ENCODE results near the gene NPAS3.
A peak's percentile ranks its signal among the peaks of the same experiment; 100 is the strongest.

Gene NPAS3

DNA sequence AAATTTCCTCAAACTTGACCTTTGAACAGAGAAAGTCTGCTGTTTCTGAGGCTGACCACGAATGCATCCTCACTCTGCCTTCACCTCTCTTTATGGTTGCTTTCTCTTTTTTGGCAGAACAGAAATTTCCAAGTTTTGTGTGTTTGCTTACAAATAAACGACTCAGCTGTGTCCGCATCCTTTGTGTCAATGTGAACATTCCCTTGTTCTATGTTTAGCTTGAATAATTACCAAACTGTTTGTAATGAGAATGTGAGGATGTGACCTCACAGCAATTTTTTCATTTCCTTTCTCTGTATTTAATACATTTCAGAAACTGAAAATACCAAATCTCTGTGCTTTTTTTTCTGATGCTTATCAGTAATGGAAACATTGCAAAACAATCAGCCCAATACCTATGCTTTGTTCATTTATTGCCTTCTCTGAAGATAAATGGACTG, 601.3 kb downstream of the NPAS3 start:
- intact Hi-C loops (cut with DNase I): no loop called here
- no peak for DNase-seq

- intact Hi-C loops (cut with DNase I): no loop called here
- no peak for DNase-seq
Measured at GRCh38 chr14:33541171-33541570, 602.5 kb downstream of the NPAS3 start.

DNA sequence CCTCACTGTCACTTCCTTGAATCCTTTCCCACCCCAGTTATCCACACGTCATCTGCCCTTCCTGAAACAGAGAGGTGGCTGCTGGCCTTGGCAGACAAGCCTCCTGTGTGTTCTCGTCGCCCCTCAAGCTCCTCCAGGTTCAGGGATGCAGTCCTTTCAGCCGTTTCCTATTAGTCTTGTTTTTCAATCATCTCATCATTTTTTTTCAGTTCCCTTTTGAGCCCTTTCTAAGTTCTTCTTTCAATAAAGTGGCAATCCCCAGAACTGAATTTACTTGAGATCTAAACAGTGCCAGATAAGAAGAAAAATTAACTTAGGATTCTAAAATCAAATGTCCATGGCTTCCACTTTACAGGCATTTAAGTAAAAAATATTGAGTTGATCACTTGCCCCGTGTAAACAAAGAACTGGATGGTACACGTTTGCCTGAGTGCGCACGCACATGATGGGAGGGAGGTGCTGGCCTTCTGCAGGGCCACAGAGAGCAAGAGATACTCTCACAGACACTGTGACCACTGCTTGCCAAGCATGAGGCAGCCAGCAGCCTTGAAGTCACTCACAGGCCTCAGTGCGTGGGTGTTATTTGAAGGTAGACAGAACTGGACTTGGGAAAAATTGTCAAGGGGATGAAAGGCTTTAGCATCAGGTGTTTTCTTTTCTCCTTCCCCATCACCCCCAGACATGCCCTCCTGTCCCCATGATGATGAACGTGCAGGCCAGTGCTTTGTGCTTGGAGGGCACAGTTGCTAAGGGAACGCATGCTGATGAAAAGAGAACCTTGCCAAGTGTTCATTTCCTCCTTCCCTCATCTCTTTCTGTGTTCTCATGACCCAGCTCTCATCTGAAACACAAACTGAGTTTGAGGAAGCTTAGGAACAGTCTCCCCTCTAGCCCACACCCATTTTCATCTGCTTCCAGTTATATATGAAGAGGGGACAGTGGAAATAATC, 603.9 kb downstream of the NPAS3 start:
- intact Hi-C loops (cut with DNase I): no loop called here
- peak in 1 of 42 donors; percentile 41 for DNase-seq

DNA sequence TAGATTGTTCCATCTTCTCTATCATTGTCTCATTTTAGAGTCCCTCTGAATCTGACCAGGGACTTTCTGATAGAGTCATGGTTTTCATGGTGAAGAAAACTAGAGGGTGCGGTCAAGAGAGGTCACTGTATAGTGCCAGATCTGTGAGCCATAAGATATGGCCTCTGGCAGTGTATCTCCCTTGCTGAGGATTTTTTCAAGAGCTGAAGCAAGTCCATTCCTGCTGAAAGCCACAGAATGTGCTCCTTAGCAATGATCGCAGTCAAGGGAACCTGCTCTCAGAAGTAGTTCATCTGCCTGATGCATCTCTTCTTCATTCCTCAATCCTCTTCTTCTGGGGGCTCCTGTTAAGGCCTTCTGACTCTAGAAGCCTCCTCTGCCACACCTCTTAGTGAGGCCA, 607.0 kb downstream of the NPAS3 start:
- intact Hi-C loops (cut with DNase I): no loop called here
- DNase-seq: no peak

- no peak for DNase-seq
- intact Hi-C loops (cut with DNase I): no loop called here
Measured at GRCh38 chr14:33548606-33549005, 609.9 kb downstream of the NPAS3 start.

- intact Hi-C loops (cut with DNase I): no loop called here
- DNase-seq: no peak
Measured at GRCh38 chr14:33551963-33552362, 613.3 kb downstream of the NPAS3 start.

DNA sequence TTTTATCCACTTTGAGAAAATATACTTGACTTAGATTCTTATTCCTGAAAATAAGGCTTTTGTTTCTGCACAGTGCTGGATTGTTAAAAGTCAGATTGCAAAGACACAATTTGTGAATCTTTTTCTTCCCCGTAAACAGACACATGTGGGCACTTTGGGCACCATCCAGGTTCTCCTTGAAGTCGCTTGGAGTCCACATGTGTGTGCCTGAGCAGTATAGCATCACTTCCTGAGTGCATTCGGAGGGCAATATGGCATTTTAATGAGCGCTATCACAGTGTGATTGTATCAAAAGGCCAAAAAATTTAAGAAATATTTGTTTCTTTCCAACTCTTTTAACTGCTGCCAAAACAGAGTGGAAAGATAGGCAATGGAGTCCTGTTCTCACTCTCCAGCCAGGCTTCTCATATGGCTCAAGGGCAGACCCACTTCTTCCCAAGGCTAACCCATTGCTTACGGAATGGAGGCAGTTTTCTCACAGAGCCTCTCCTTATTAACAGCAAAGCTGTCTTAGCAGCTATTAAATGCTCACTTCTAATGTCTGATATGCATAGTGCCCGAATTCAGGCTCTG, 615.1 kb downstream of the NPAS3 start:
- intact Hi-C loops (cut with DNase I): no loop called here
- DNase-seq: no peak

GRCh38 chr14:33554988-33555387, 616.3 kb downstream of the NPAS3 start:
- DNase-seq: no peak
- intact Hi-C loops (cut with DNase I): no loop called here

- DNase-seq: no peak
- intact Hi-C loops (cut with DNase I): no loop called here
Measured at GRCh38 chr14:33555710-33556350, 617.2 kb downstream of the NPAS3 start.

GRCh38 chr14:33556382-33557121, 617.9 kb downstream of the NPAS3 start:
- no peak for DNase-seq
- intact Hi-C loops (cut with DNase I): no loop called here

DNA sequence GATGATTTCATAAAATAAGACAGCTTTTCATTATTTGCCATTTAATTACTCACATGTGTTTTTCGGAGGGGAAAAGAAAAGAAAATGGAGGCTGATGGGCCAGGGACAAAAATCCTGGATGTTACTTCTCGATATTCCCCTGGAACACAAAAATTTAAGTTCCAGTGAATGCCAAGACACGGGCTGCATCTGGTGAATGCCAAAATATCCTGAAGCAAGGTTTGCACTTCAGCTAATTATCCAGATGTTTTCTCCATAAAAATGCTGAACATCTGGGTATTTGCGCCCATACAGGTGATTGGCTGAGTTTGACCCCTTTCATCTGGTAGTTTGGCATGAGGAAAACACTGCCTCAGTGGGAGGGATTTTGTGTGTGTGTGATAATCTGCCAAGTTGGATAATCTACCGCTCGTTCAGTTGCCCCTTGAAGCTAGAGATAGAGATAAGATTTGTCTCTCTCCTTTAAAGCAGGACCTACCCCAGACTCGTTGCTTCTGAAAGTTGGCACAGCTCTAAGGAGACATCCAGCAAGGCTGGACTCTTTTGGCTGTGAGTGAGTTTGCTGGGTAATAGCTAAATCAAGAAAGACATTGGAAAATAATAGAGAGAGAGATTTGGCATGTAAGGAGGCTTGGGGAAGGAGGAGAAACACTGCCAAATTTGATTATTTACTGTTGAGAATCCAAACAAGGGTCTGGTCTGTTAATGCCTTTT, 622.2 kb downstream of the NPAS3 start:
- intact Hi-C loops (cut with DNase I): no loop called here
- no peak for DNase-seq

GRCh38 chr14:33561488-33562175, 623.0 kb downstream of the NPAS3 start:
- intact Hi-C loops (cut with DNase I): no loop called here
- no peak for DNase-seq

DNA sequence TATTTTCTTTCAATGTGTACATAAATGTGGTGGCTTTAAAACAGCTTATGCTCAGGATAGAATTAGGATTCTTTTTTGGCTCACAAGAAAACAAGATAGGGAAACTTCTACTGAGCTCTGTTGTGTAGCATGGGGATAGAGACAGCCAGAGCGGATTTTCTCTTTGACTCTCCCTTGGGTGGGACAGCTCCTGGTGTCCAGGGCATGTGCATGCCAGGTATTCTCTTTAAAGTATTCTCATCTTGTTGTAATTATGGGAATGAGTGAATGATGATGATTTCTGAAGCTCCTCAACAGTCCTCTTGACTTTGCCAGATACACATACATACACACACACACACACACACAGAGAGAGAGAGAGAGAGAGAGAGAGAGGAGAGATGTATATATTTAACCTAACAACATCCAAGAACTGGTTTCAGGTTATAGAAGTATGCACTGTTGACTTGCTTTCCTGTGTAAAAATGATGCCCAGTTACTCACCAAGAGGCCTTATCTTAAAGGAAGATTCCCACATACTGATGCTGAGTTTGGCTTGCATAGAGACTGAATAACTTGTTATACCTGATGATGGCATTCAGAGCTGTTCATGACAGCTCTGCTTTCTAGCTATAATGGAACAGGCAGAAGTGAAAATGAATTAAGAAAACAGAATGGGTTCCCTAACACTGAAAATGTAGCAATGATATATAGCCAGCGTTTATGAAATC, 624.7 kb downstream of the NPAS3 start:
- DNase-seq: no peak
- intact Hi-C loops (cut with DNase I): no loop called here

- DNase-seq: no peak
- intact Hi-C loops (cut with DNase I): no loop called here
Measured at GRCh38 chr14:33563901-33564197, 625.2 kb downstream of the NPAS3 start.

- DNase-seq: peak in 7 of 42 donors; percentile 6 to 64 (median 26)
- intact Hi-C loops (cut with DNase I): no loop called here
Measured at GRCh38 chr14:33564774-33565630, 626.3 kb downstream of the NPAS3 start.

GRCh38 chr14:33566082-33566481, 627.4 kb downstream of the NPAS3 start:
- intact Hi-C loops (cut with DNase I): no loop called here
- DNase-seq: no peak
